Motor neuron (in vitro differentiated cells): ENCODE measurements around the gene LASP1. TPM values are rescaled to one million over a fixed set of nuclear protein-coding genes. Genes with fewer than 3 reads are reported as not detected.
"Not testable (repeated sequence)": the region's sequence is repeated elsewhere in the genome, so short reads cannot be mapped to it uniquely, and the experiment has no call there.

Experiments
- ATAC-seq, 8 experiments: fragments of 200-7000 bp; cut with Tn5 transposase; replicated peaks in 6 of 8; 2 replicates each; pipeline ENCODE4 v1.8.0; 2021; ENCODE audit warnings: mild to moderate bottlenecking in 8 of 8, moderate library complexity in 8 of 8
- H3K27ac ChIP-seq, 2 donors: fragments of 250-450 bp; sonication (Bioruptor Pico); 2 replicates each; pipeline ENCODE4 v1.9.0; 2021; ENCODE audit warnings: antibody characterized with exemption in 2 of 2, mild to moderate bottlenecking in 2 of 2, moderate library complexity in 1 of 2
- H3K4me1 ChIP-seq, 2 donors: fragments of 250-450 bp; sonication (Bioruptor Pico); replicated peaks in 1 of 2; 2 replicates each; pipeline ENCODE4 v1.6.1; 2021; ENCODE audit warnings: antibody characterized with exemption in 2 of 2, mild to moderate bottlenecking in 2 of 2, moderate library complexity in 1 of 2
- H3K4me3 ChIP-seq, 5 donors: fragments of 250-450 bp; sonication (Bioruptor Pico); 2 replicates each; pipeline ENCODE4 v1.9.0; 2021; ENCODE audit warnings: antibody characterized with exemption in 5 of 5, mild to moderate bottlenecking in 5 of 5, moderate library complexity in 4 of 5
- whole genome bisulfite sequencing, 10 experiments: fragments of 450-650 bp; shearing (Covaris generic); methylation state at CpG; one replicate each; pipeline ENCODE4 v1.0.0; 2022; 5-methylcytosine and 5-hydroxymethylcytosine counted together
- in situ Hi-C, 9 experiments: fragments of 400-800 bp; cut with MboI; loops; one replicate each; pipeline ENCODE4 v1.15.0; 2021; ENCODE audit warnings: low sequenced_read_pairs in 9 of 9, low pct_unique_long_range_greater_than_20kb in 2 of 9; ENCODE audit not compliant: unreplicated experiment in 9 of 9
- total RNA-seq, 8 experiments: library from RNA; unstranded; fragments of 300-600 nt; gene quantifications; 2 replicates each; pipeline versions ENCODE4 v1.2.3 to v1.2.4, GENCODE V29; 2022

The LASP1 gene
- total RNA-seq, 8 experiments from 2014 or later: 33.2 to 95.1 (median 48.3) TPM

GRCh38 chr17:38910325-38910724 lies 40.5 kb downstream of the LASP1 start:
- in situ Hi-C loops: no loop called here
- Histone ChIP-seq H3K27ac (no peak overlapping the region), H3K4me3 (no peak overlapping the region), H3K4me1 (no peaks in the 10 kb centered on the region)
- 61 to 100% (median 79%) methylated on average over 1 to 4 of the region's 5 CpGs; no CpG with 5 or more reads in 2 of the 10 experiments for WGBS, 10 experiments
- ATAC-seq: no peak

GRCh38 chr17:38911081-38911730 lies 41.3 kb downstream of the LASP1 start:
- 50 to 85% (median 80%) methylated on average over 1 to 4 of the region's 10 CpGs; no CpG with 5 or more reads in 5 of the 10 experiments for WGBS, 10 experiments
- Histone ChIP-seq H3K27ac (no peak overlapping the region), H3K4me1 (no peaks in the 10 kb centered on the region), H3K4me3 (no peak overlapping the region)
- in situ Hi-C loops: no loop called here
- ATAC-seq: no peak

GRCh38 chr17:38911731-38912081 lies 41.8 kb downstream of the LASP1 start:
- in situ Hi-C loops, H3K4me3 ChIP-seq, ATAC-seq, H3K27ac ChIP-seq, H3K4me1 ChIP-seq: not testable (repeated sequence)
- WGBS, 10 experiments: 95 to 100% (median 98%) methylated on average over 1 to 7 of the region's 8 CpGs; no CpG with 5 or more reads in 7 of the 10 experiments

GRCh38 chr17:38912221-38912813 lies 42.5 kb downstream of the LASP1 start:
- WGBS, 10 experiments: 50 to 100% (median 84%) methylated on average over 1 to 7 of the region's 13 CpGs; no CpG with 5 or more reads in 3 of the 10 experiments
- no peak for ATAC-seq
- in situ Hi-C loops: no loop called here
- Histone ChIP-seq H3K27ac (no peak overlapping the region), H3K4me1 (no peaks in the 10 kb centered on the region), H3K4me3 (no peak overlapping the region)

- Histone ChIP-seq H3K4me3 (no peak overlapping the region), H3K27ac (no peak overlapping the region), H3K4me1 (no peaks in the 10 kb centered on the region)
- ATAC-seq: peak in 3 of 8 experiments; percentile 35 to 89 (median 84)
- 87 to 100% (median 98%) methylated on average over 1 to 7 of the region's 20 CpGs; no CpG with 5 or more reads in 4 of the 10 experiments for WGBS, 10 experiments
- in situ Hi-C loops: no loop called here
Measured at GRCh38 chr17:38914741-38915638, 45.1 kb downstream of the LASP1 start.

- H3K4me1 ChIP-seq: no peaks in the 10 kb centered on the region
- 81 to 100% (median 100%) methylated on average over 1 to 5 of the region's 7 CpGs; no CpG with 5 or more reads in 4 of the 10 experiments for WGBS, 10 experiments
- no peak for ATAC-seq
- no peak overlapping the region for H3K27ac ChIP-seq
- no peak overlapping the region for H3K4me3 ChIP-seq
- in situ Hi-C loops: no loop called here
Measured at GRCh38 chr17:38915639-38915995, 45.8 kb downstream of the LASP1 start.

GRCh38 chr17:38916771-38917170 lies 46.9 kb downstream of the LASP1 start:
- in situ Hi-C loops: no loop called here
- Histone ChIP-seq H3K4me1 (no peaks in the 10 kb centered on the region), H3K4me3 (no peak overlapping the region), H3K27ac (no peak overlapping the region)
- no peak for ATAC-seq
- 44 to 93% (median 85%) methylated on average over 3 to 8 of the region's 8 CpGs; no CpG with 5 or more reads in 4 of the 10 experiments for WGBS, 10 experiments

GRCh38 chr17:38917259-38917658 lies 47.4 kb downstream of the LASP1 start:
- no peaks in the 10 kb centered on the region for H3K4me1 ChIP-seq
- 84 to 100% (median 96%) methylated on average over 1 to 3 of the region's 3 CpGs; no CpG with 5 or more reads in 4 of the 10 experiments for WGBS, 10 experiments
- no peak overlapping the region for H3K4me3 ChIP-seq
- no peak for ATAC-seq
- H3K27ac ChIP-seq: no peak overlapping the region
- in situ Hi-C loops: no loop called here

GRCh38 chr17:38918129-38918913 lies 48.5 kb downstream of the LASP1 start:
- Histone ChIP-seq H3K4me3 (no peak overlapping the region), H3K27ac (no peak overlapping the region), H3K4me1 (peaks cover 0 to 9% of the 10 kb centered on the region in 2 donors)
- 72 to 92% (median 82%) methylated on average over 2 to 23 of the region's 37 CpGs; no CpG with 5 or more reads in 6 of the 10 experiments for WGBS, 10 experiments
- peak in 2 of 8 experiments; percentile 21 to 31 for ATAC-seq
- in situ Hi-C loops: no loop called here

GRCh38 chr17:38918916-38919315 lies 49.1 kb downstream of the LASP1 start:
- Histone ChIP-seq H3K4me3 (no peak overlapping the region), H3K4me1 (peaks cover 0 to 9% of the 10 kb centered on the region in 2 donors), H3K27ac (no peak overlapping the region)
- in situ Hi-C loops: no loop called here
- ATAC-seq: no peak
- 100% methylated on average over 1 to 2 of the region's 5 CpGs; no CpG with 5 or more reads in 8 of the 10 experiments for WGBS, 10 experiments

GRCh38 chr17:38919316-38920078 lies 49.6 kb downstream of the LASP1 start:
- H3K4me1 ChIP-seq: peaks cover 0 to 9% of the 10 kb centered on the region in 2 donors
- WGBS, 10 experiments: 92 to 100% (median 96%) methylated on average over 2 to 7 of the region's 16 CpGs; no CpG with 5 or more reads in 7 of the 10 experiments
- in situ Hi-C loops: no loop called here
- no peak for ATAC-seq
- no peak overlapping the region for H3K27ac ChIP-seq
- H3K4me3 ChIP-seq: no peak overlapping the region
